HepG2 (cell line): ENCODE measurements around the gene MMP26. TPM values are rescaled to one million over a fixed set of nuclear protein-coding genes. Genes with fewer than 3 reads are reported as not detected.

Experiments used
- ATAC-seq: fragments of 200-7000 bp; cut with Tn5 transposase; 3 replicates; pipeline ENCODE4 v1.9.1; 2020; ENCODE audit warnings: mild to moderate bottlenecking, moderate library complexity
- BruUV-seq: library from RNA; stranded (reverse); fragments of 400-500 nt; replicated peaks from 2 replicates; lab custom pipeline; 2021; lab: Mats Ljungman, UMichigan
- CTCF ChIA-PET: fragments of 300-600 bp; formaldehyde crosslinking; extraction: SDS; loops from one replicate; lab custom pipeline; 2021; ENCODE audit warnings: low total read pairs, inconsistent platforms, low intra/inter-chr PET ratio; lab: Yijun Ruan, JAX
- POLR2A ChIA-PET: fragments of 350-600 bp; sonication (Branson Sonifier 250); formaldehyde crosslinking; loops from one replicate; lab custom pipeline; 2020; ENCODE audit warnings: antibody characterized with exemption, inconsistent platforms; lab: Yijun Ruan, JAX
- DNase-seq: peaks from one replicate; pipeline ENCODE4 v3.0.0-alpha.2; 2015; ENCODE audit warnings: low spot score
- FAIRE-seq: peaks from 3 replicates; lab custom pipeline; 2011; peaks lifted over from hg19 to GRCh38; lab: Jason Lieb, UNC
- H2AFZ ChIP-seq: one replicate; pipeline ENCODE4 v1.6.1; 2011; ENCODE audit warnings: low read length, inconsistent platforms
- H3K27ac ChIP-seq: fragments of 300-600 bp; 3 replicates; pipeline ENCODE4 v1.8.0; 2011; ENCODE audit warnings: mixed run types, mild to moderate bottlenecking, mixed read lengths, low read length, inconsistent platforms; ENCODE audit not compliant: insufficient read depth; ENCODE audit errors: extremely low read length
- H3K27me3 ChIP-seq, 2 experiments: fragments of 200-600 bp in 1 of 2; 2 replicates in 1 of 2; 3 replicates in 1 of 2; pipeline versions ENCODE4 v1.6.0 to v1.8.0; 2011; ENCODE audit warnings: low read length in 2 of 2, mild to moderate bottlenecking in 2 of 2, moderate library complexity in 2 of 2, inconsistent platforms in 1 of 2; ENCODE audit not compliant: insufficient read depth in 2 of 2, control insufficient read depth in 1 of 2
- H3K36me3 ChIP-seq, 2 experiments: fragments of 200-600 bp in 1 of 2; replicated peaks in 1 of 2; 2 replicates in 1 of 2; 3 replicates in 1 of 2; pipeline versions ENCODE4 v1.5.1 to v1.8.0; 2011; ENCODE audit warnings: low read length in 2 of 2, inconsistent platforms in 1 of 2; ENCODE audit not compliant: insufficient read depth in 2 of 2, control insufficient read depth in 1 of 2
- H3K4me1 ChIP-seq: 2 replicates; pipeline ENCODE4 v1.5.1; 2012; ENCODE audit warnings: low read length, inconsistent platforms; ENCODE audit not compliant: insufficient read depth
- H3K4me2 ChIP-seq: 2 replicates; pipeline ENCODE4 v1.6.0; 2011; ENCODE audit warnings: low read depth, low read length, inconsistent platforms
- H3K4me3 ChIP-seq, 3 experiments: fragments of 200-600 bp in 1 of 3; sonication (generic), shearing (Covaris generic) in 1 of 3; replicated peaks in 1 of 3; 2 replicates each; pipeline ENCODE4 v1.5.1; 2011 to 2016; ENCODE audit warnings: low read length in 3 of 3, inconsistent platforms in 2 of 3, low read depth in 2 of 3, mild to moderate bottlenecking in 2 of 3, control low read depth in 1 of 3, mixed read lengths in 1 of 3; ENCODE audit not compliant: insufficient read depth in 1 of 3
- H3K79me2 ChIP-seq: one replicate; pipeline ENCODE4 v1.6.1; 2011; ENCODE audit warnings: low read length, inconsistent platforms; ENCODE audit not compliant: insufficient read depth
- H3K9ac ChIP-seq: 2 replicates; pipeline ENCODE4 v1.6.0; 2011; ENCODE audit warnings: mild to moderate bottlenecking, low read depth, low read length, inconsistent platforms; ENCODE audit not compliant: insufficient read depth
- H3K9me3 ChIP-seq: 2 replicates; pipeline ENCODE4 v1.5.1; 2012; ENCODE audit warnings: mild to moderate bottlenecking, low read length
- H4K20me1 ChIP-seq: 2 replicates; pipeline ENCODE4 v1.6.0; 2011; ENCODE audit warnings: inconsistent platforms, mild to moderate bottlenecking, low read length, moderate library complexity; ENCODE audit not compliant: insufficient read depth
- FIP1L1 ChIP-seq: fragments of 200-400 bp; formaldehyde crosslinking; IDR thresholded peaks from 2 replicates; pipeline ENCODE4 v1.6.1; 2018; ENCODE audit warnings: low read depth, mild to moderate bottlenecking, low read length, moderate library complexity, borderline replicate concordance; ENCODE audit not compliant: insufficient read depth
- HNRNPK ChIP-seq: fragments of 200-400 bp; formaldehyde crosslinking; IDR thresholded peaks from 2 replicates; pipeline ENCODE4 v1.6.1; 2018; ENCODE audit warnings: low read length, low read depth, moderate library complexity, mild to moderate bottlenecking; ENCODE audit not compliant: poor library complexity, severe bottlenecking
- IKZF4 ChIP-seq: sonication (generic); formaldehyde crosslinking; IDR thresholded peaks from 2 replicates; pipeline ENCODE4 v1.5.1; 2020; ENCODE audit warnings: borderline replicate concordance, mild to moderate bottlenecking, low read depth, missing genetic modification reagents; ENCODE audit errors: not compliant biosample characterization
- PTBP1 ChIP-seq: fragments of 200-400 bp; formaldehyde crosslinking; IDR thresholded peaks from 2 replicates; pipeline ENCODE4 v1.6.1; 2018; ENCODE audit warnings: low read length, low read depth; ENCODE audit not compliant: poor library complexity, severe bottlenecking
- REL ChIP-seq: sonication (generic); formaldehyde crosslinking; conservative IDR thresholded peaks from 2 replicates; pipeline ENCODE4 v1.8.0; 2022; ENCODE audit warnings: mild to moderate bottlenecking, missing genetic modification reagents, moderate library complexity
- SCMH1 ChIP-seq: sonication (generic); formaldehyde crosslinking; IDR thresholded peaks from 2 replicates; pipeline ENCODE4 v1.9.0; 2021; ENCODE audit warnings: missing genetic modification reagents, mild to moderate bottlenecking, borderline replicate concordance
- TEAD3 ChIP-seq: optimal IDR thresholded peaks from 2 replicates; pipeline ENCODE3; 2016; ENCODE audit warnings: borderline replicate concordance
- ZNF256 ChIP-seq: sonication (generic); formaldehyde crosslinking; conservative IDR thresholded peaks from 2 replicates; pipeline ENCODE4 v1.4.0; 2020; ENCODE audit warnings: missing genetic modification reagents
- ZNF33A ChIP-seq: sonication (generic); formaldehyde crosslinking; IDR thresholded peaks from 2 replicates; pipeline ENCODE4 v1.5.1; 2020; ENCODE audit warnings: missing genetic modification reagents, mild to moderate bottlenecking, moderate library complexity, borderline replicate concordance
- ZNF530 ChIP-seq: sonication (generic); formaldehyde crosslinking; IDR thresholded peaks from 2 replicates; pipeline ENCODE4 v1.5.0; 2020; ENCODE audit warnings: low read depth, mild to moderate bottlenecking, missing genetic modification reagents
- WGBS: methylation state at CpG from one replicate; pipeline ENCODE4 v1.1.6; 2017; ENCODE audit warnings: low lambda C conversion rate; 5-methylcytosine and 5-hydroxymethylcytosine counted together
- in situ Hi-C: cut with HindIII; loops from 2 replicates; pipeline ENCODE4 v1.10.0; 2017; ENCODE audit warnings: low pct_unique_long_range_greater_than_20kb; ENCODE audit not compliant: extremely low pct_ligation_motif_present
- intact Hi-C: fragments of 100-400 bp; cut with micrococcal nuclease; formaldehyde crosslinking; loops from one replicate; pipeline ENCODE4 v1.10.0; 2022; ENCODE audit not compliant: unreplicated experiment
- polyA plus RNA-seq, 8 experiments: library from polyadenylated mRNA; depleted of rRNA in 3 of 8; stranded (reverse) in 7 of 8; unstranded in 1 of 8; fragments of >200 nt; fragmentation: Illumina TruSeq in 4 of 8; extraction: Trizol in 4 of 8; gene quantifications; 2 replicates each; pipeline versions ENCODE4 v1.2.1 to v1.2.3, GENCODE V29; 2011 to 2016; ENCODE audit warnings: low read depth in 4 of 8, missing spikeins in 1 of 8, mixed read lengths in 1 of 8; ENCODE audit not compliant: insufficient read depth in 1 of 8
- total RNA-seq, 5 experiments: library from RNA; depleted of rRNA; stranded (reverse); fragments of >200 nt; fragmentation: Illumina TruSeq; extraction: Trizol; gene quantifications; 2 replicates each; pipeline ENCODE4 v1.2.3, GENCODE V29; 2016; ENCODE audit warnings: low read depth in 1 of 5
- TF ChIP-seq, protein P1 (sequence below): sonication (generic); formaldehyde crosslinking; IDR thresholded peaks from 2 replicates; pipeline ENCODE4 v1.5.0; 2020; ENCODE audit warnings: mild to moderate bottlenecking, missing genetic modification reagents, borderline replicate concordance

Gene MMP26
- total and polyA plus RNA-seq, 2 of the 13 experiments (the other 11 are each of a cell fraction or from before 2014, with no cell fraction given), result not detected

DNA sequence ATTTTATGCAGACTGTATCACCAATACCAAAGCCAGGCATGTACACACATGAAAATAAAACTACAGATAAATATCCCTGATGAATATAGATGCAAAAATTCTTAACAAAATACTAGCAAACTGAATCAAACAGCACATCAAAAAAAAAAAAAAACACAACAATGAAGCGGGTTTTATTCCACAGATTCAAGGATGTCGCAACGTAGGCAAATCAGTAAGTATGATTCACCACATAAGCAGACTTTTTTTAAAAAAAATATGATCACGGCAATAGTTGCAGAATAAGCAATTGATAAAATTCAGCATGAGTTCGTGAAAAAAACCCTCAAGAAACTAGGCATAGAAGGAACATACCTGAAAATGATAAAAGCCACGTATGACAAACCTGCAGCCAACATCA, 43.9 kb downstream of the MMP26 start (continued):
- TF ChIP-seq ZNF33A (CRISPR knock-in tag) (no peak), IKZF4 (CRISPR knock-in tag) (no peak), ZNF256 (CRISPR knock-in tag) (no peak), REL (CRISPR knock-in tag) (no peak)

DNA sequence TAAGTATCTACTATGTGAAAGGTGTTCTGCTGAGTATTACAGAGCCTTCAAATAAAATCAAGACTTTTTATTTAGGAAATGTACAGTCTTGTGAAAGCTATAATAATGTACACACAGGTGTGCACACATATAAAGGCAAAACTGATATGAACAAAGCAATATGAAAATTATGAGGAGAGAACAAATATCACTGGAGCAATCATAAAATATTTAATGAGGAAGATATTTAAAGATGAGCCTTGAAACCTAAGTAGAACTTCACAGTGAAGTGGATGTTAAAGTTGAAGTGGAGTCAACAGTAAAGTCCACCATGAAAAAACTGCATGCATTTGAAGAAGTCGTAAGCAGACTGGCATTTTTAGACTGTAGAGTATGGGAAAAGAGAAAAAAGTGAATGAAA, 46.6 kb downstream of the MMP26 start:
- no peak for FAIRE-seq
- BruUV-seq, result no TSS peak

More for the DNA sequence above, 46.6 kb downstream of the MMP26 start:
- WGBS, result 3% methylated on average over 1 of the region's 1 CpG
- Histone ChIP-seq H4K20me1 (no peaks in the 10 kb centered on the region), H3K79me2 (no peaks in the 10 kb centered on the region), H2AFZ (no peak overlapping the region), H3K27ac (no peak overlapping the region), H3K4me1 (no peaks in the 10 kb centered on the region), H3K27me3 (0 out of 5 replicates have a peak, but pooled peaks cover 0 to 3% of the 10 kb centered on the region in 2 experiments), H3K4me3 (no peak overlapping the region), H3K9ac (no peak overlapping the region), H3K9me3 (no peaks in the 10 kb centered on the region), H3K4me2 (no peak overlapping the region), H3K36me3 (no peaks in the 10 kb centered on the region)
- TF ChIP-seq SCMH1 (CRISPR knock-in tag) (no peak), ZNF530 (no peak), FIP1L1 (no peak), TEAD3 (no peak), HNRNPK (no peak), PTBP1 (no peak)
- TF ChIP-seq, protein P1, sequence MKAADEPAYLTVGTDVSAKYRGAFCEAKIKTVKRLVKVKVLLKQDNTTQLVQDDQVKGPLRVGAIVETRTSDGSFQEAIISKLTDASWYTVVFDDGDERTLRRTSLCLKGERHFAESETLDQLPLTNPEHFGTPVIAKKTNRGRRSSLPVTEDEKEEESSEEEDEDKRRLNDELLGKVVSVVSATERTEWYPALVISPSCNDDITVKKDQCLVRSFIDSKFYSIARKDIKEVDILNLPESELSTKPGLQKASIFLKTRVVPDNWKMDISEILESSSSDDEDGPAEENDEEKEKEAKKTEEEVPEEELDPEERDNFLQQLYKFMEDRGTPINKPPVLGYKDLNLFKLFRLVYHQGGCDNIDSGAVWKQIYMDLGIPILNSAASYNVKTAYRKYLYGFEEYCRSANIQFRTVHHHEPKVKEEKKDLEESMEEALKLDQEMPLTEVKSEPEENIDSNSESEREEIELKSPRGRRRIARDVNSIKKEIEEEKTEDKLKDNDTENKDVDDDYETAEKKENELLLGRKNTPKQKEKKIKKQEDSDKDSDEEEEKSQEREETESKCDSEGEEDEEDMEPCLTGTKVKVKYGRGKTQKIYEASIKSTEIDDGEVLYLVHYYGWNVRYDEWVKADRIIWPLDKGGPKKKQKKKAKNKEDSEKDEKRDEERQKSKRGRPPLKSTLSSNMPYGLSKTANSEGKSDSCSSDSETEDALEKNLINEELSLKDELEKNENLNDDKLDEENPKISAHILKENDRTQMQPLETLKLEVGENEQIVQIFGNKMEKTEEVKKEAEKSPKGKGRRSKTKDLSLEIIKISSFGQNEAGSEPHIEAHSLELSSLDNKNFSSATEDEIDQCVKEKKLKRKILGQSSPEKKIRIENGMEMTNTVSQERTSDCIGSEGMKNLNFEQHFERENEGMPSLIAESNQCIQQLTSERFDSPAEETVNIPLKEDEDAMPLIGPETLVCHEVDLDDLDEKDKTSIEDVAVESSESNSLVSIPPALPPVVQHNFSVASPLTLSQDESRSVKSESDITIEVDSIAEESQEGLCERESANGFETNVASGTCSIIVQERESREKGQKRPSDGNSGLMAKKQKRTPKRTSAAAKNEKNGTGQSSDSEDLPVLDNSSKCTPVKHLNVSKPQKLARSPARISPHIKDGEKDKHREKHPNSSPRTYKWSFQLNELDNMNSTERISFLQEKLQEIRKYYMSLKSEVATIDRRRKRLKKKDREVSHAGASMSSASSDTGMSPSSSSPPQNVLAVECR (CRISPR knock-in tag), result no peak
- ATAC-seq (no peak), DNase-seq (no peak)
- intact Hi-C loops (no loop called here), in situ Hi-C loops (no loop called here)
- ChIA-PET POLR2A (no interaction called here), CTCF (no interaction called here)
